IPS DF 6.9 (cell line): Measurements from ENCODE around the gene SNED1.

Experiments
- DNase-seq: peaks from one replicate; pipeline ENCODE4 v3.0.0-alpha.2; 2013; ENCODE audit warnings: low read depth, low spot score
- H3K27ac ChIP-seq: one replicate; pipeline ENCODE4 v1.5.1; 2013; ENCODE audit warnings: low read length, control low read depth
- H3K27me3 ChIP-seq: 2 replicates; pipeline ENCODE4 v1.6.1; 2013; ENCODE audit warnings: mild to moderate bottlenecking, low read length; ENCODE audit not compliant: control insufficient read depth, insufficient read depth
- H3K36me3 ChIP-seq: 2 replicates; pipeline ENCODE4 v1.6.1; 2013; ENCODE audit warnings: low read length; ENCODE audit not compliant: control insufficient read depth, insufficient read depth
- H3K4me1 ChIP-seq: 2 replicates; pipeline ENCODE4 v1.6.1; 2013; ENCODE audit warnings: low read length; ENCODE audit not compliant: control insufficient read depth, insufficient read depth
- H3K4me3 ChIP-seq: 2 replicates; pipeline ENCODE4 v1.5.1; 2013; ENCODE audit warnings: mild to moderate bottlenecking, low read length
- H3K9me3 ChIP-seq: 2 replicates; pipeline ENCODE4 v1.6.1; 2013; ENCODE audit warnings: low read length, inconsistent platforms; ENCODE audit not compliant: control insufficient read depth, insufficient read depth
- WGBS: extraction: QIAGEN DNeasy Blood & Tissue Kit; methylation state at CpG from one replicate; pipeline ENCODE4 v1.1.7; 2013; ENCODE audit warnings: mixed read lengths, missing lambda C conversion rate; ENCODE audit not compliant: insufficient read length, insufficient coverage; 5-methylcytosine and 5-hydroxymethylcytosine counted together

Gene SNED1

DNA sequence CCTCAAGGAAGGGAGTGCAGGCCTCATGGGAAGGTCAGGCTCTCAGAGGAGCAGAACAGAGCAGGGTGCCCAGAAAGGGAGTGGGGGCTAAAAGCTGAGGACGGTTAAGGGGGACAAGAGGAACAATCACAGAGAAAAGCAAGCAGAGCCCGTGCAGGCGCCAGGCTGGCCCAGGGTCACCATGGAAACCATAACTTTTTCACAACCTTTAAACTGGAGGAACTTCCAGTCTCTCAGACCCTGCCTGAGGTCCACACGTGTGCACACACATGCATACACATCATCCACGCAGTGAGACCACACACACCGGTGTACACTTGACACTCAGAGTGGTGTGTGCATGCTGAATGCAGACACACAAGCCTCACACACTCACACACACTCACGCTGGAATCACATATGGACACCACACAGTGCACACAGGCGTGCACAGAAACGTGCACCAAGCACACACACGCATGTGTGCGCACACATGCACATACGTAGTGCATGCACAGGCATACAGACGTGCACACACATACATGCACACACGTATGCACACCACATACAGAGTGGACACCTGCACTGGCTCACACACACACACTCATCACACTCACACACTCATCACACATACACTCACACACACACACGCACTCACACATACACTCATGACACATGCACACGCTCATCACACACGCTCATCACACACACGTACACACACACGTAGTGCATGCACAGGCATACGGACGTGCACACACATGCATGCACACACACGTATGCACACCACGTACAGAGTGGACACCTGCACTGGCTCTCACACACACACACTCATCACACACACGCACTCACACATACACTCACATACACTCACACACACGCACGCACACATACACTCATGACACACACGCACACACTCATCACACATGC lies 37.2 kb upstream of the SNED1 start:
- Histone ChIP-seq H3K9me3 (no peaks in the 10 kb centered on the region), H3K4me3 (no peak overlapping the region), H3K27ac (no peak overlapping the region), H3K4me1 (peaks cover 4% of the 10 kb centered on the region), H3K27me3 (no peaks in the 10 kb centered on the region), H3K36me3 (no peaks in the 10 kb centered on the region)
- DNase-seq: no peak
- 100% methylated on average over 7 of the region's 27 CpGs for WGBS

DNA sequence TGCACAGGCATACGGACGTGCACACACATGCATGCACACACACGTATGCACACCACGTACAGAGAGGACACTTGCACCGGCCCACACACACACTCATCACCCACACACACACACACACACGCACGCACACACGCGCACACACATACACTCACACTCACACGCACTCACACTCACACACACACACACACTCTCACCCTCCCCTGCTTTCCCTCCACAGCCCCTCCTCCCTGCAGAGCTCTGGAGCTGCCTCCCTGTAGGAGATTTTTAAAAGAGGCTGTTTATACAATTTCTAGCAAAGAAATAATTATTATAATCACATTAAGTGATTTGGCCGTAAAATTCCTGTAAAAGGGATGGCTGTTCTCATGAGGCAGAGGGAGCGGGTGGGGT lies 36.5 kb upstream of the SNED1 start:
- no peak overlapping the region for H3K4me3 ChIP-seq
- no peaks in the 10 kb centered on the region for H3K36me3 ChIP-seq
- 100% methylated on average over 5 of the region's 12 CpGs for WGBS
- H3K27ac ChIP-seq: no peak overlapping the region
- H3K4me1 ChIP-seq: peaks cover 4% of the 10 kb centered on the region
- H3K27me3 ChIP-seq: no peaks in the 10 kb centered on the region
- no peak for DNase-seq
- no peaks in the 10 kb centered on the region for H3K9me3 ChIP-seq

DNA sequence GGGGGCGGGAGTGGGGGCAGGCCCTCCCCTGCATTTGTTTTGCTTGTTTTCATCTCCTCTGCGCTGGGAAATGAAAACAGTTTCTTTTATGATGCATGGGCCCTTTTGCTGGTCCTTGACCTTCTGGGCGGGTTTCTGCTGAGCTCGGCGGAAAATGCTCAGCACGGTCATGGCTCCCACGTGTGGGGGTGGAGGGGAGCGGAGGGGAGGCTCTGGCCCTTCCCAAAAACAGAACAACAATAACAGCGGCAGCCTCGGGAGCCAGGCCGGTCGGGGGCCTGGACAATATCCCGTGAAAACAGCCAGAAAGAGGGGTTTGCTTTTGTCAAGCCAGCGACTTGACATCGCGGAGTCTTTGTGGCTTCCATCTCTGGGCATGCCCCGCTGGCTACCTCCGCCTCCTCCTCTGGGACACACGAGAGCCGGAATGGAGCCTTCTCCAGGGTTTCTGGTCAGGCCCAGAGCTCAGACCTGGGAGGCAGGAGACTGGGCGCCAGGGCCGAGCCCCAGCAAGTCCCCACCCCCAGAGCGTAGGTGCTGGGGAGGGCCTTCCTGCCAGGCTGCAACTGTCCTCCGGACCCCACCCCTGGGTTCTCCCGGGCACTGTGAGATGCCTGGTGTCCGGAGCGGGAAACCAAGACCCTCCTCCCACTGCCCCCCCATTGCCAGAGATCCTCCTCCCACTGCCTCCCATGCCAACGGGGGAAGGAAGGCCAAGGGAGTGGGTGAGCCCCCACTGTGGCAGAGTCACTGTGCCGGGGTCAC lies 35.9 kb upstream of the SNED1 start:
- no peaks in the 10 kb centered on the region for H3K9me3 ChIP-seq
- H3K36me3 ChIP-seq: no peaks in the 10 kb centered on the region
- no CpG with 5 or more reads among the region's 29 CpGs for WGBS
- DNase-seq: no peak
- no peak overlapping the region for H3K4me3 ChIP-seq
- peaks cover 4% of the 10 kb centered on the region for H3K4me1 ChIP-seq
- no peaks in the 10 kb centered on the region for H3K27me3 ChIP-seq
- H3K27ac ChIP-seq: no peak overlapping the region

DNA sequence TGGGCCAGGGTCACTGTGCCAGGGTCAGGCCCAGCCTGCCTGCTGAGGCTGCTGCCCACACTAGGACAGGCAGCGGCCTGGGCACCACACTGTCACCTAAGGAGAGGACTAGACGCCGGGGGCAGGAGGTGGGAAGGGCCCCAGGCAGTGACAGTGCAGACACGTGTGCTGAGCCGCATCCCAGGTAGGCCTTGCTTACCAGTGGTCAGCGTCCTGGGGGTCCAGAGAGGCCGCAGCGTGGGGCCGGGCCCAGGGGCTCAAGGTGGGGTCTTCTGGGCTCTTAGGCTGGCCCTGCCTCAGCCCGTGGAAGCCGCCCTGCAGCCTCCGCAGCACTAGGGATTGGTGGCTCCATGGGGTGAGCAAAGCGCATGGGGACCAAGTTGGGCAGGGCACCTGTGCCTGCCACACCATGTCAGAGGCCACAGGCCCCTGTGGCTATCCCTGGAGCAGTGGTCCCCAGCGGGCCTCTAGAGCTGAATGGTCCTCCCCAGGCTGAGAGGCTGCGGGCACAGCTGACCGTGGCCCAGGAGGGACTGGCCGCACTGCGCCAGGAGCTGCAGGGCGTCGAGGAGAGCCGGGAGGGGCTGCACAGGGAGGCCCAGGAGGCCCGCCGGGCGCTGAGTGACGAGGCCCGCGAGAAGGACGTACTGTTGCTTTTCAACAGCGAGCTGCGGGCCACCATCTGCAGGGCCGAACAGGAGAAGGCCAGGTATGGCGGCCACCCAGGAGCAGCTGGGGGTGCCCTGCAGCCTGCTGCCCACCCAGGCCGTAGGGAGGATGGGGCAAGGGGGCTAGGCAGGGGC lies 35.2 kb upstream of the SNED1 start:
- WGBS: no CpG with 5 or more reads among the region's 33 CpGs
- Histone ChIP-seq H3K36me3 (no peaks in the 10 kb centered on the region), H3K27ac (no peak overlapping the region), H3K27me3 (no peaks in the 10 kb centered on the region), H3K4me3 (no peak overlapping the region), H3K4me1 (peaks cover 4% of the 10 kb centered on the region), H3K9me3 (no peaks in the 10 kb centered on the region)
- no peak for DNase-seq

DNA sequence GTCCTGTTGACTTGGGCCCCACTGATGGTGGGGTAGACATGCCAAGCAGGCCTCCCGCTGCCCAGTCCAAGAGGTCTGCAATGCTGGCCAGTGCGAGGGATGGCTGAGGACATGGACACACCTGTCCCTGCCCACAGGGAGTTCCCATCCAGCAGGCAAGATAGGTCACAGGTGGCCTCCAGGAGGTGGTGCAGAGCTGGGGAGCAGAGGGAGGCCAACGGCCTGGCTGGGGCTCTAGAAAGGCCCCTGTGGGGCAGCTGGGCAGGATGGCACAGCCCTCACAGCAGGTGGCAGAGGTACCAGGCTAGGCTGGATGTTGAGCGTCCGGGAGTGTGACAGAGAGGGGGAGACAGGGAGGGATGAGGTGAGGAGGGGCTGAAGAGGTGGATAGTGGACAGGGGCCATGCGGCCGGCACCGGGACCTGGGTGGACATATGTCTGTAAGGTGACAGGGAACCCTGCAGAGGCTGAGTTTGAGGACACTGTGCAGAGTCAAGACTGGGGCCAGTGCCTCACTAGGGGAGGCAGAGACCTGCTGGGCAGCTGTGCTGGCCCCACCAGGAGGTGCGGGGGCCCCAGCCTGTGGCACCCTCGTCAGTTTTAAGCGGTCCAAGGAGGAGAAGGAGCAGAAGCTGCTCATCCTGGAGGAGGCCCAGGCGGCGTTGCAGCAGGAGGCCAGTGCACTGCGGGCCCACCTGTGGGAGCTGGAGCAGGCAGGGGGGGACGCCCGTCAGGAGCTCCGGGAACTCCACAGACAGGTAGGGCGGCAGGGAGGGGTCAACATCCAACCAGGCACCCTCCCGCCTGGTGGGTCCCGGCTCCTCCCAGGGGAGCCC lies 34.3 kb upstream of the SNED1 start:
- Histone ChIP-seq H3K9me3 (no peaks in the 10 kb centered on the region), H3K27me3 (no peaks in the 10 kb centered on the region), H3K27ac (no peak overlapping the region), H3K4me3 (no peak overlapping the region), H3K36me3 (no peaks in the 10 kb centered on the region), H3K4me1 (peaks cover 4% of the 10 kb centered on the region)
- no CpG with 5 or more reads among the region's 20 CpGs for WGBS
- no peak for DNase-seq

DNA sequence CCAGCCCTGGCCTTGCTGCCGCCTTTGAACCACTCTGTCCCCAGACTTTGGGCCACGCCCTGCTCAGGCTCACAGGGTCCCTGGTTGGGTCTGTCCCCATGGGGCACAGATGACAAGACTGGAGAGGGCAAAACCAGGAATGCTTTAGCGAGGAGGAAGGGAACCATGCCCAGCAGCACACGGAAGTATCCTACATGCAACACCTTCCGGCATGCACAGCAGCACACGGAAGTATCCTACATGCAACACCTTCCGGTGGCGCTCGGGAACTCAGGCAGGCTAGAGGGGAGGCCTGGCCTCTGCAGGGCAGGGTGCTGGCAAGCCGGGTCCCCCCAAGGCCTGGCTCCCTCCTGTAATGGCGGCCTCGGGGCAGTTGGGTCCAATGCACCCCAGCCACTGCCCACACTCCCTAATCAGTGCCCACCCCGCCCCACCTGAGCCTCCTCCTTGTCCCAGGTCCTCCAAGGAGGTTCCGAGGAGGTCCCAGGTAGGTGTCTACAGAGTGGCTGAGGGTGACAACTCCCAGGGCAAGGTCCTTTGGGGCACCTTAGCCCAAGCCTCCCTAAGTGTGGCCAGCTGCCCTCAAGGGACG lies 33.6 kb upstream of the SNED1 start:
- no CpG with 5 or more reads among the region's 15 CpGs for WGBS
- Histone ChIP-seq H3K9me3 (no peaks in the 10 kb centered on the region), H3K36me3 (no peaks in the 10 kb centered on the region), H3K4me3 (no peak overlapping the region), H3K27me3 (no peaks in the 10 kb centered on the region), H3K4me1 (peaks cover 4% of the 10 kb centered on the region), H3K27ac (no peak overlapping the region)
- DNase-seq: no peak

DNA sequence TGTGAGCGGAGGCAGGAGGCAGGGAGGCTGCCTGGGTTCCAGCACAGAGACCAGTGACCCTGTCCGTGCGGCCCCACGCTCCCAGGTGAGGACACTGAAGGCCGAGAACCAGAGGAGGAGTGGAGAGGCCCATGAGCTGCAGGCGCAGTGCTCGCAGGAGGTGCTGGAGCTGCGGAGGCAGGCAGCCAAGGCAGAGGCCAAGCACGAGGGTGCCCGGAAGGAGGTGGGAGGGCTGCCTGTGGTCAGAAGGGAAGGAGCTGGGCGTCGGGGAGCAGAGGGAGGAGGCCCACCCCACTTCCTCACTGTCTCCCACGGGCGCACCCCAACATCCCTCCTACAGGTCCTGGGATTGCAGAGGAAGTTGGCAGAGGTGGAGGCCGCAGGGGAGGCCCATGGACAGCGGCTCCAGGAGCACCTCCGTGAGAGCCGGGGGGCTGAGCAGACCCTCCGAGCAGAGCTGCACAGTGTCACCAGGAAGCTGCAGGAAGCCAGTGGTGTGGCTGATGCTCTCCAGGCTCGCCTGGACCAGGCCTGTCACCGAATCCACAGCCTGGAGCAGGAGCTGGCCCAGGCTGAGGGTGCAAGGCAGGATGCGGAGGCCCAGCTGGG lies 33.0 kb upstream of the SNED1 start:
- H3K36me3 ChIP-seq: no peaks in the 10 kb centered on the region
- H3K4me1 ChIP-seq: peaks cover 4% of the 10 kb centered on the region
- no peaks in the 10 kb centered on the region for H3K27me3 ChIP-seq
- WGBS: no CpG with 5 or more reads among the region's 22 CpGs
- DNase-seq: no peak
- no peak overlapping the region for H3K4me3 ChIP-seq
- no peaks in the 10 kb centered on the region for H3K9me3 ChIP-seq
- H3K27ac ChIP-seq: no peak overlapping the region

DNA sequence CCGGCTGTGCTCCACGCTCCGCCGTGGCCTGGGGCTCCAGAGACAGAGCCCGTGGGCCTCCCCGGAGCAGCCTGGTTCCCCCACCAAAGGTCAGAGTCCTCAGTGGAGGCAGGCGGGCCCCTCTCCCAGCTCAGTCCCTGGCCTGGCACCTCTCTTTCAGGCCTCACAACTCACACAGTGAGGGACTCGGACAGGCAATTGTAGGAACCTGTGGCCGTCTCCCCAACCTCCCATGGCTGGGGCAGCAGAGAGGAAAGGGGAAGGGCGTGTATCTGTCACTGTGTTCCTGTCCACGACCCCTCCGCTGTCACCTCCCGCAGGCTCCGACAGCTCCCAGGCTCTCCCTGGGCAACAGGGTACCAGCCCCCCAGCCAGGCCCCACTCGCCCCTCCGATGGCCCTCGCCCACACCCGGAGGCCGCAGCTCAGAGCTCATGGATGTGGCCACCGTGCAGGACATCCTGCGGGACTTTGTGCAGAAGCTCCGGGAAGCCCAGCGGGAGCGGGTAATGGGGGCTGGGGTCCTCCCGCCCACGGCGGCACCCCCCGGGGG lies 32.4 kb upstream of the SNED1 start:
- H3K9me3 ChIP-seq: no peaks in the 10 kb centered on the region
- H3K27ac ChIP-seq: no peak overlapping the region
- peaks cover 4% of the 10 kb centered on the region for H3K4me1 ChIP-seq
- DNase-seq: no peak
- H3K4me3 ChIP-seq: no peak overlapping the region
- no peaks in the 10 kb centered on the region for H3K27me3 ChIP-seq
- H3K36me3 ChIP-seq: no peaks in the 10 kb centered on the region
- no CpG with 5 or more reads among the region's 28 CpGs for WGBS

DNA sequence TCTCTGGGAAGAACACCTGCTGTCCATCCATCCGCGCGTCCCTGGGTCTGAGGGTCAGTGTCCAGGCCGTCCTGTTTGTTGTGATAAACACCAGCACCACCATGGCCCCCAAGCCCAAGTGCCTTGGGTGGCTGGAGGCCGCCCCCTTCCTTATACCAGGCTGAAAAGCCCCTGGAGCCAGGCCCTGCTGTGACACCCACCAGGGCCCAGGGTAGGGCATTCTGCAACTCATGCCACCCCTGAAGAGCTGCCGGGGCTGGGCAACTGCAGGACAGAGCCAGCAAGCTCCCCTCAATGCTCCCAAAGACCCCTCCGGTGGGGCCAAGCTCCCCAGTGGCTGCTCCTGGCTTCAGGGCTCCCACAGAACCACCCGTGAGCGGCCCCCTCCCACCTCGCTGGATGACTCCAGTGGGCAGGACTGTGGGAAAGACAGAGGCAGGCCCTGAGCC lies 31.9 kb upstream of the SNED1 start:
- no peaks in the 10 kb centered on the region for H3K27me3 ChIP-seq
- DNase-seq: no peak
- no peak overlapping the region for H3K27ac ChIP-seq
- no peaks in the 10 kb centered on the region for H3K36me3 ChIP-seq
- no peaks in the 10 kb centered on the region for H3K9me3 ChIP-seq
- no peaks in the 10 kb centered on the region; the same call in 1 of the 2 replicates for H3K4me1 ChIP-seq
- no CpG with 5 or more reads among the region's 10 CpGs for WGBS
- H3K4me3 ChIP-seq: no peak overlapping the region
